SKM-1 (cell line): Measurements from ENCODE around the gene ALDH3A2.
"Not testable (repeated sequence)": the region's sequence is repeated elsewhere in the genome, so short reads cannot be mapped to it uniquely, and the experiment has no call there.

ENCODE experiments used
- DNase-seq: peaks from one replicate; lab custom pipeline; 2025; ENCODE audit not compliant: unreplicated experiment; lab: John Stamatoyannopoulos, UW

ALDH3A2 gene

DNA sequence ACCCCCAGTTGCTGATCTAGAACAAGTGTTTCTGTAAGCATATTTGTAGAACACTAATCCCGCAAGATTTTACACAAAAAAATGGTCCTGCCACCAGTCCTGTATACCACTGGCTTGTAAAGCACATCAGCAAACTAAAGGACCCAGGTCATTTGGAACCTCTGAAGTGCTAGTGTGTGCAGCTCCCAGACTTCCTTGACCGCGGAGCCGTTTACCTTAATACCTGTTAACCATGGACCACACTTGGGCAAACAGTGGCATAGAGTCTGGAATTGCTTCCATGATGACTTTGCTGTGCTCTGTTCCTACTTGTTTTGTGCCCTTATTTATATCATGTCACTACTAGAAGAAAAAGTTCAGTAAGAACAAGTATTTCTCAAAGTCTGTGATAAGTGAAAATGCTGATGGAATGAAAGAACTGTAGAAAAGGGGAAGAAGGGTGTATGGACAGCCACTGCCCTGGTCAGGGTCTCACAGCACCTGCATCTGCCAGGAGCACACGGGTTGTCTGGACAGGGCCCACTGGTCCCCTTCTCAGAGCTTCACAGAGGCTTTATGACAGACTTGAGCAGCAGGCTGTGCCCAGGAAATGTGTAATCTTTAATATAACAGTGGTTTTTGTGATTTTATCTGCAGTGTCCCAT, 29.3 kb downstream of the ALDH3A2 start:
- no peak for DNase-seq

DNA sequence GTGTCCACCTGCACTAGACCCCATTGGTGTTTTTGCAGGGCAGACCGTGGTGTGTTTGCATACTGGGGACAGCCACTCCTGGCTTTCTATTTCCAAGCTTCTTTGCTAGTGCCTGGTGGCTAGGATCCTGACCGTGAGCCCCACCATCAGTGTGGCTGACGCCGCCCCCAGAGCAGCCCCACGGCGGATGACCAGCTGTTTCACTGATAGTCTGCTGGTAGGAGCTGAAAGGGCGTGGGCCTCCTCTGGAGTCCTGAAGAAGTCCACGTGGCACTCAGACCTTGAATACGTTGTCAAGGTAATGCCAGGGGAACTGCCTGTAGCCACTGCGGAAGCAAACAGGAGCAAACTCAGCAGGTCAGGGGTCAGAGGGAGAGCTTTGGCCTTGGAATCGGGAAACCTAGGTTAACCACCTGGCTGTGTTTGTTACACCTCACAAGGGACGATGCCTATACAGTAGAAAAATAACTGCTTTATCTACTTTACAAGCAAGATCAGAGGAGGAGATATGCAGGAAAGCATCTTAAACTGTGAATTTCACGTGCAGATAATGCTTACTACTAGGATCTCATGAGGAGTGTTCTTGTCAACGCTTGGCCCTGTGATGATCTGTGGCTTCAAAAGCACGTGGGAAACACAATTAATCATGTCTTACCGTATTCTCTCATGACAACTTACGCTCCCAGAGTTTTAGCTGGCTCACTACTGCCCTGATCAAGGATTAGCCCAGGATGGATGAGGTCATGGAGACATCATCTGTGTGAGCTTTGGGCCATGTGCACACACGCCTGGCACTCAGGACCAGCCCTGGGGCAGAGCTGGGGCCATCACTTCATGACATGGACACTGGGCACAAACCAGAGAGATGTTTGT, 30.3 kb downstream of the ALDH3A2 start:
- DNase-seq, result no peak

DNA sequence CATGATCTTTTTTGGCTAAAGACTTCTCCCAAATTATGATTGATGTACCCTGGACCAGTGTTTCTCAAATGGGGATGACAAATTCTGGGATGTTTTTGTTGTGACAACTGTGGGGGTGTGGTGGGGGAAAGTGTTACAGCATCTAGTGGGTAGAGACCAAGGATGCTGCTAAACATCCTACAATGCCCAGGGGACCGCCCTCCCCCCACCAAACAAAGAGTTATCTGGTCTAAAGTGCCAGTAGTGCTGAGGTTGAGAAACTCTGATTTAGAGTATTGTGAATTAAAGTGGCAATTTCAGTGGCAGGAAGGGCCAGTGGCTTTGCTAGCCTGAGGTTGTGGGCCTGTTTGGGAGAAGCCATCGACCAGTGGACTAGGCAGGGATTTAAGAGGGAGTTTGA, 34.6 kb downstream of the ALDH3A2 start:
- DNase-seq, result no peak

DNA sequence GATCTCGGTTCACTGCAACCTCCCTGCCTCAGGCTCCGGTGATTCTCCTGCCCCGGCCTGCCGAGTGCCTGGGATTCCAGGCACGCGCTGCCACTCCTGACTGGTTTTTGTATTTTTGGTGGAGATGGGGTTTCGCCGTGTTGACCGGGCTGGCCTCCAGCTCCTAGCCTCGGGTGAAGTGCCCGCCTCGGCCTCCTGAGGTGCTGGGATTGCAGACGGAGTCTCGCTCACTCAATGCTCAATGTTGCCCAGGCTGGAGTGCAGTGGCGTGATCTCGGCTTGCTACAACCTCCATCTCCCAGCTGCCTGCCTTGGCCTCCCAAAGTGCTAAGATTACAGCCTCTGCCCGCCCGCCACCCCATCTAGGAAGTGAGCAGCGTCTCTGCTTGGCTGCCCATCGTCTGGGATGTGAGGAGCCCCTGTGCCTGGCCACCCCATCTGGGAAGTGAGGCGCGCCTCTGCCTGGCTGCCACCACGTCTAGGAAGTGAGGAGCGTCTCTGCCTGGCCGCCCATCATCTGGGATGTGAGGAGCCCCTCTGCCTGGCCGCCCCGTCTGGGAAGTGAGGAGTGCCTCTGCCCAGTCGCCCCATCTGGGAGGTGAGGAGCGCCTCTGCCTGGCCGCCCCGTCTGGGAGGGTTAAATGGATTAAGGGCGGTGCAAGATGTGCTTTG, 36.5 kb downstream of the ALDH3A2 start:
- not testable (repeated sequence) for DNase-seq

DNA sequence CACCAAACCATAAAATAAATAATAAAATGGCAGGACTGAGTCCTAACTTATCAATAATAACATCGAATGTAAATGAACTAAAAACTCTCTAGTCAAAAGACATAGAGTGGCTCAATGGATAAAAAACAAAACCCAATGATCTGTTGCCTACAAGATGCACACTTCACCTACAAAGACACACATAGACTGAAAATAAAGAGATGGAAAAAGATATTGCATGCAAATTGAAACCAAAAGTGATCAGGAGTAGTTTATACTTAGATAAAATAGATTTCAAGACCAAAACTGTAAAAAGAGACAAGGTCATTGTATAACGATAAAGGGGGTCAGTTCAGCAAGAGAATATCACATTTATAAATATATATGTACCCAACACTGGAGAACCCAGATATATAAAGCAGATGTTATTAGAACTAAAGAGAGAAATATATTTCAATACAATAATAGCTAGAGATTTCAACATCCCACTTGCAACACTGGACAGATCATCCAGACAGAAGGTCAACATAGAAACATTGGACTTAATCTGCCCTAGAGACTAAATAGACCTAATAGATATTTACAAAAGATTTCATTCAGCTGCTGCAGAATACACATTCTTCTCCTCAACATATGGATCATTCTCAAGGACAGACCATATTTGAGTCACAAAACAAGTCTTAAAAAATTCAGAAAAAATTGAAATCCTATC, 38.0 kb downstream of the ALDH3A2 start:
- DNase-seq, result no peak

DNA sequence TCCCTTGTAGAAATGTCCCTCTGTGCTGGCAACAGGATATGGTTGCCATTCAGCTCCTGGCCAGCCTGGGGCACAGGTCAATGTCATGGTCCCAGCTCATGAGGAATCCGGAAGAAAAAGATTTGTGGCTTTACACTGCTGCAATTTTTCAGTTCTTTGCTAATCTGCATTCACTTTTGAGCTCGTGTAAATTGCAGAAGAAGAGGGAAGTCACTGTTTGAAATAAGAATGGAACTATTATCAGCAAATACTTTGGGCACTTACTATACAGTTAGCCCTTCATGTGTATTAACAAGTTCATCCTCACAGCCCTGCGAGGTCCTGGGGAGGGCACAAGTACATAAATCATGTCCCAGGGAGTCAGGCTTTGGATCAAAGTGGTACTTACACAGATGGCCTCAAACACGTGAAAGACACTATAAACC, 53.7 kb downstream of the ALDH3A2 start:
- DNase-seq, result peak; percentile 25

DNA sequence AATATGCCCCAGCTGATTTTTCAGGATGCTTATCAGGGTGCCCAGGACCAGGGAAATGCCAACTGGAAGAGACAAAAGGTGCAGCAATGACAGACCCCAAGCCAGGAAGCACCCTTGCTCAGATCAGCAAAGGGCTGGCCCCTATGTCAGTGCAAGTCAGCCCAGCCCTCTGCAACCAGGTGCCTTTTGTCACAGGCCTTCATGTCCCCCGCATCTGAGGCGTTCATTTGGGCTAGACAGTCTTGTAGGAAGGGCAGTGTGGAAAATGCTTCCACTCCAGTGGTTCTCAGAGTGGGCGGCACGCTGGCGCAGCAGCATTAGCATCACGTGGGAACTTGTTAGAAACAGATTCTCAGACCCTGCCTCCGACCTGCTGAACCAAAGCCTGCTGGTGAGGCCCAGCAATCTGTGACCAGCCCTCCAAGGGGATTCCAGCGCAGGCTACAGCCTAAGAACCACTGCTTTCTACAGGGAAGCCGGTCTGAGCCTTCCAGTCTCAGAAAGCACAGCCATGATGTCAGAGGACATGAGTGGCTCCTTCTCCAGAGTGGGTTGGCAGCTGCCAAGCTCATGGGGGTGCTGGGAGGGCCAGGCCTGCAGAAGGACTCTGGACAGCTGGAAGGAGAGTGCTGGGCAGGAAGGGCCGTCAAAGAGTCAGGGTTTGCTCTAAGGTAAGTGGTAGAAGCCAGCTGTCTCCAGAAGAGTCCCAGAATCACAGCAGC, 54.7 kb downstream of the ALDH3A2 start:
- no peak for DNase-seq

DNA sequence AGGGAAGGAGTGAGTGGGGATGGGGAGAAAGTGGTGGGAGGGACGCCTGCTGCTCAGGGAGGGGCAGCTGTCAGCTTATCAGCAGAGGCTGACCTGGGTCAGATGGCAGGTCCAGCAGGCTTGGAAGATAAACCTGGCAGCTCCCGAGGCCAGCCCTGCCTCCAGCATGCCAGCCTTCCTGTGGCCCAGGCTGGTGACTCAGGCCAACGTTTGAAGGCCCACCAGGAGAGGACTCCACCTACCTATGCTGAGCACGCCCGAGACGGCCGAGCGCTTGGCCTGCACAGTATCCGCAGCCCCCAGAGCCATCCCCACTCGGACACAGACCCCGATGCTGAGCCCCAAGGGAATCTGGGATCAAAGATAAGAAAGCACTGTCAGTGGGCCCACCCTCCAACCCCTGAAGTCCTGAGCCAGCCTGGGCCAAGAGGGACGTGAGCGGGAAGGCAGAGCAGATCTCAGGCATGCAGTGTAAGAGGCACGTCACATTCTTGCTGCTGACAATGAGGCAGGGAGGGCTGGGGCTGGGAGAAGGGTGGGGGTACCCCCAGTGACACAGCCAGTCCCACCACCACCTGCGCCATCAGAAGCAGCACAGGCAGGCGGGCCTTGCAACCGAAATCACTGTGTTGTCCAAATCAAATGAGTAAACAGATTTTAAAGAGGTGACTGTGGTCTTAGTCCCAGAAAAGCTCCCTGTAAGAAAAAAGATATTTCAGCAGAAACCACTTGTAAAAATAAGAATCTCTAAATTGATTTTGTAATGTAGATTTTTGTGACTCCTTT, 55.5 kb downstream of the ALDH3A2 start:
- no peak for DNase-seq

DNA sequence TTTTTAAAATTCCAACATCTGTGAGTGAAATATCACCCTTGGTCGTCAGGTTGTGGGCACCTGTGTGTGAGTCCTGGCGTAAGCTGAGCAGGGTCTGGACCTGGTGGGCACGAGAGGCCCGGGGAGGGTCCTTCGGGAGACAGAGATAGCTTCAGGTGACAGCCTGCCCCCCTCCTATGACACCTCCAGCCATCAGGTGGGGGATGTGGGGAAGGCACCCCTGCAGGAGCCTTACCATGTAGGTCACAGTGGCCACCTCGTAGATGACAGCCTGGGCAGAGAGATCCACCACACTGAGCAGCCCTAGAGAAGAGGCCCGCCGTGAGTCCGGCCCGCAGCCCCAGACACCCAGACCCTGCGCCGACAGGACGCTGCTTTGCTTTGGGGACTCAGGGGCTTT, 56.6 kb downstream of the ALDH3A2 start:
- DNase-seq, result no peak

DNA sequence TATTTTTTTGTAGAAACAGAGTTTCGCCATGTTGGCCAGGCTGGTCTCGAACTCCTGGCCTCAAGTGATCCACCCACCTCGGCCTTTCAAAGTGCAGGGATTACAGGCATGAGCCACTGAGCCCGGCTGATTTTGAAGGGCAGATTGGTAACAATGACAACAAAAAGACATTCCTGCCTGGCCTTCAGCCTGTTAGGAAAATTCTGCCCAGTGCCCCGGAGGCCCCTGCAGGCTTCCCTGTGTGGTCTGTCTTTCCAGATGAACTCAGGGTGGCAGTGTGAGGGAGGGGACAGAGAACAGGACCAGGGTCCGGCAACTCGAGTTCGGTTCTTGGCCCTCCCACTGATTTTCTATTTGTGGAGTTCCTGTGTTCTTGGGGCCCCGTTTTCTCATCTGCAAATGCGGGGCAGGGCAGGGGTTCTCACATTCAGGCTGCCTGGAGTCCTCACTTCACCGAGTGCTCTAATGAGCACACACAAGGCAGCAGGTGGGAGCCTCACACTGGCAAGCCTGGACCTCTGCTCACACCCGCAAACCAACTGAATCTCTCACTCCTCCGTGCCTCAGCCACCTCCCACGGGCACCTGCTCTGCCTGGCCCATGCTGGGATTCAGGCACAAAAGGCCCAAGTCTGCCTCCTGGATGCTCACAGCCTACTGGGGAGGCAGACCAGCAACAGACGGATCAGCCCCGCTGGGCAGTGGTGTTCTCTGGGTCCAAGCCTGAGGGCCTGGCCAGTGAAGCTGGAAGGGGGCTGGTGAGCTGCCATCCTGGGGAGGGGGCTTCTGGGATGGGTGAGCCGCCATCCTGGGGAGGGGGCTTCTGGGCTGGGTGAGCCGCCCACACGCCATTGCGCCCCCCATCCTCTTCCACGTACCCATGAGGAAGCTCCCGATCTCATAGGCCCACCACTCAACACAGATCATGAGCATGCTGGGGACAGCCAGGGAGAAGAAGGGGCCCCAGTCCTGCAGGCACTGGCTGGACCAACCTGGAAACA, 57.5 kb downstream of the ALDH3A2 start:
- DNase-seq, result no peak

DNA sequence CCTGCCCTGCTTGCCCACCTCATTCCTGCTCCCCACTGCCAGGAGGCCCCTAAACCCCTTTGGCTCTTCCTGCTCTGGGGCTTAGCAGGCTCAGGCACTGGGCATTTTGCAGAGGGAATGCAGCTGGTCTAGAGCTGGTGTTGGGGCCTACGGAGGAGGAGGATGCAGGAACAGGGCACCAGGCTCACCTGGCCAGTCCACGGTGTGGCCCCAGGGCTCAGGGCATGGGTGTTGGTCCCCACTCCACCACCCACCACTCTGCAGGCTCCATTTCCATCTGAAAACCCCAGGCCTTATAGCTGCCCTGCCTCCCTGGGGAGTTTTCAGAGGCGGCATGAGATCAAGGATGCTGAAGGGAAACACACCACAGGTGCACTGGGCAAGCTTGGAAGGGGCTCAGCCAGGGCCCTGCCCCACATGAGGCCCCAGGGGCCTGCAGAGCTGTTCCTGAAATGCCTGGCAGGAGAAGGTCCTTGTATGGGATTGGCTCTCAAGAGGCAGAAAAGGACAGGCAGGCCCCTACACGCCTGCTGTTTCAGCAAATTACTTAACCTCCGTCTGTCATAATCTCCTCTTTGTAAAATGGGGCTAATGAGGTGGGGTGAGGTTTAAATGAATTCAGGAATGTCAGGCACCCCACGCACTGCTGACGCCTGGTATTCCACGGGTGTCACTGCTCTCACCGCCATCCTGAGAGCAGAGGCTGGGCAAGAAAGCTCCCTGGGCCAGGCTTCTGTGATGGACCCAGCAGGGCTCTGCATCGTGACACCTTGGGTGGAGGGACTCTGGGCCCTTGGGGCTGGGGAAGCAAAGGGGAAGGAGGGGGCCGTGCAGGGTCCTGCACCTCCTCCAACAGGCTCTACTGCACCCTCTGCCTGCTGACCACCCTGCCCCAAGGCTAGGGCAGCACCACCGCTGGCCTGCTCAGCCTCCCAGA, 58.5 kb downstream of the ALDH3A2 start:
- no peak for DNase-seq

DNA sequence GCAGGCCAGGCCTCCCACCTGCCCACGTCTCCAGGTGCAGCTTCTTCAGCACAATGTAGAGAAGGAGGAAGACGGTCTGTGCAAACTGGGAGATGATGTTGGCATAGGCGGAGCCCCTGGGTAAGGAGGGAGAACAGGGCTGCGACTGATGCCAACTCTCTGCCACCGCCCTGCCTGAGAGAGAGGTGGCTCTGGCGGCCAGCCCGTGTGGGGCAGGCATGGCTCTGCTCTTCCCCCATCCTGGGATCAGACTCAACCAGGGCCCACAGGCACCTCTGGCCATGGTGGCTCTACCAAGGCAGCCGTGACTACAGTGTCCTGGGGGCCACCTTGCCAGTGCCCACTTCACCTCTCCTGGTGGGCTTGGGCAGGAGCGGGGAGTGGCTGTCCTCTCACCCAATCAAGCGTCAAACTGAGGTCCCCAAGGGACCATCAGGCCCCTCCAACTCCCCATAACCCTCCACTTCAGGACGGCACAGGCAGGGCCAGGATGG, 59.2 kb downstream of the ALDH3A2 start:
- DNase-seq, result no peak

DNA sequence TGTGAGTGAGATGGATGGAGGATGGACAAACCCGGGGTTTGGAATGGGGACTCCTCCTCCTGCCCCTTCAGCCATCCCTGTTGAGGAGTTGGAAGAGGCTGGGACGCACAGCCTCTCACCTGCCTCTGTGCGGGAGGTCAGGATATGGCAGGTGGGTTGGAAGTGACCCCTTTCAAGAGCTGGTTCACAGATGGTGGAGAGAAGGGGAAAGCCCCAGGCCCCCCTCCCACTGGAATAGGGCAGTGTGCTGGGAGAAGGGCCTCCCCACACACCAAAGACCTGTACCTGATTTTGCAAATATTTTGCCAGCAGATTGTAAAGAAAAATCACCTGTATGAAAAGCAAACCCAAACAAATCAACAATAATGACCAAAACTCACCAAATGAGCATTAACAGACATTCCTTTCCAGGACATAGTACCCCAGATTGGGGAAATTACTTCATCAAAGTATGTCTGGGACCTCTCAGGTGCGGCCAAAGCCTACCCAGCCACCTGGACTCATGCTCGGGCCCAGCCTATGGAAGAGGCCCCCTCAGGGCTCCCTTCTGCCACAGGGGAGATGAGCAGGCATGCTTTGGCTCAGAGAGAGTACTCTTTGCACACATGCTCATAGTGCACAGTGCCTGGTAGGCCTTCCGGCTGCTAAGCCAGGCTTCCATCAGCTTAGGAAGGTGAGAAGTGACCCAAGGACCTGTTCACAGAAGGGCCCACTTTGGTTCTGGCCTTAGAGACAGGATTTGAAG, 60.1 kb downstream of the ALDH3A2 start:
- no peak for DNase-seq

DNA sequence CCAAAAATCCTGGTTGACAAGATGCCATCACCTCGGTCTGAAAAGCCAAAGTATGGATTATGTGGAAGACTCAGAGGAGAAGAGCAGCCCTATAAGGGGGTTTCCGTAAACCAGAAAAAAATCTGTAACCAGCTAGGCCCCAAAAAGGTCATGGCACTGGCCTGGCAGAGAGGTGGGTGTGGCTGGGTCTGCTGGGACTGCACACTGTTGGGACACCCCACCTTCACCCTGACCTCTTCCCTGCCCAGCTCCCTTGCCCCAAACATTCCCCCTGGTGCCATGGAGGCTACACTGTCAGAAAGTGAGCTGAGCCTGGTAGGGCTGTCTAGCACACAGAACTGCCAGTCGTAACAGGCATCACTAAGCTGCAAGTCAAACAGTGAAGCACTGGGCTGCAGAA, 61.3 kb downstream of the ALDH3A2 start:
- no peak for DNase-seq

DNA sequence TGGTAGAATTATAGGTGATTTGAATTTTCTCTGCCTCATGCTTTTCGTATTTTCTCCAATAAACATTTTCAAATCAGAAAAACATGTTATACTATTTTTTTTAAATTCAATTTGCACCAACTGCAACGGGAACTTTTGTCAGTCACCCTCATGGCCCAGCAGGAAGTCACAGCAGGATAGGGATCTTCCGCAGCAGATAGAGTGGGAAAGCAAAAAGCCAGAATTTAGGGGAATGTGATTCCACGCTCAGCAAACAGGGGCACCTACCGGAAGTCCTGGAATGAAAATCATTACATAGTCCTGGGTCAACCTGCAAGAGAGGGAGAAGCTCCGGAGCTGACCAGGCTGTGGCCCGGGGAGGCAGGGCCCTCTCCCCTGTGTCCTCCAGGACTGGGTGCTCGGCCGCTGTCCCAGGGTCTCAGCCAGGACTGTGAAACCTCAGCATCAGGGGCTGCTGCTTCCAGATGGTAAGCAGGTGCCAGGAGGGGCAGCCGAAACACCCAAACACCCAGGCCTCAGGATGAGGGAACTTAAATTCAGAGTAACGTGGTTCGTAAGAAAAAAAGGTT, 64.0 kb downstream of the ALDH3A2 start:
- DNase-seq, result no peak

DNA sequence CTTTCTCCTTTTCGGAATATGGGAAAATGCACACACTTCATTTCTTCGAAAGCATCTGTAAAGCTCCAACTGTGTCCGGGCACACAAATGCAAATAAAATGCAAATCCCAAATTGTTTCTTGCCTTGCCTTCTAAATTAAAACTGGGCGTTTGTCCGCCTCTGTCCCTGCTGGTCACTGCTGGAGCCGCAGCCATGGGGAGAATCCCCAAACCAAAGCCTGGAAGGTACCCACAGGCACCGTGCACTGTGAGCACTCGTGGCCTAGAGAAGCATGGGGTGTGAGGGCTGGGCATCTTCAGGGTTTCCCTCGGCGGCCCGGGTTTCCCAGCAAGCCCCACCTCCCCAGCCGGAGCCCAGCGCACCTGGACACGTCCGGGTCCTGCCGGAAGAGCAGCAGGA, 64.9 kb downstream of the ALDH3A2 start:
- no peak for DNase-seq
